Activated CD4-positive, alpha-beta T cell treated with anti-CD3 and anti-CD28 coated beads, Interleukin-2, Interleukin-4, amounts not matched to agents 100 ng/mL and 50 ng/mL, durations not matched to agents 16 hours and 8 hours (primary cell): Measurements from ENCODE around the gene TUBA4B.
A peak's percentile ranks its signal among the peaks of the same experiment; 100 is the strongest.
"Not testable (repeated sequence)": the region's sequence is repeated elsewhere in the genome, so short reads cannot be mapped to it uniquely, and the experiment has no call there.

Experiments used
- DNase-seq: peaks from one replicate; pipeline ENCODE4 v3.0.0-alpha.2; 2020; ENCODE audit warnings: low spot score

TUBA4B gene

GRCh38 chr2:219277703-219278654 is 24.9 kb downstream of the TUBA4B start:
- peak; percentile 80 for DNase-seq

GRCh38 chr2:219278655-219279150 is 25.7 kb downstream of the TUBA4B start:
- no peak for DNase-seq

GRCh38 chr2:219279151-219279915 is 26.3 kb downstream of the TUBA4B start, which contains the start of gene DNAJB2:
TSS of gene DNAJB2 (plus strand) at chr2:219279366. CDS start at chr2:219279834, 468 bp downstream.
- DNase-seq, result peak; percentile 98

GRCh38 chr2:219279916-219280516 is 27.0 kb downstream of the TUBA4B start:
- no peak for DNase-seq

GRCh38 chr2:219280651-219281050 is 27.6 kb downstream of the TUBA4B start:
- no peak for DNase-seq

GRCh38 chr2:219281588-219281987 is 28.5 kb downstream of the TUBA4B start:
- no peak for DNase-seq

GRCh38 chr2:219282375-219282774 is 29.3 kb downstream of the TUBA4B start:
- DNase-seq, result no peak

- DNase-seq, result no peak
Observed at GRCh38 chr2:219282943-219283581, 30.0 kb downstream of the TUBA4B start.

- DNase-seq, result no peak
Observed at GRCh38 chr2:219284501-219285372, 31.7 kb downstream of the TUBA4B start.

GRCh38 chr2:219285373-219285735 is 32.3 kb downstream of the TUBA4B start:
- DNase-seq, result no peak

- DNase-seq, result no peak
Observed at GRCh38 chr2:219285894-219286425, 32.9 kb downstream of the TUBA4B start.

GRCh38 chr2:219286436-219287115 is 33.5 kb downstream of the TUBA4B start:
- DNase-seq, result no peak

- DNase-seq, result not testable (repeated sequence)
Observed at GRCh38 chr2:219287116-219287440, 34.0 kb downstream of the TUBA4B start.

- no peak for DNase-seq
Observed at GRCh38 chr2:219287580-219288265, 34.7 kb downstream of the TUBA4B start.

GRCh38 chr2:219289195-219289536 is 36.1 kb downstream of the TUBA4B start:
- no peak for DNase-seq

- DNase-seq, result no peak
Observed at GRCh38 chr2:219289537-219290361, 36.7 kb downstream of the TUBA4B start.

GRCh38 chr2:219290381-219291171 is 37.5 kb downstream of the TUBA4B start:
- no peak for DNase-seq

- DNase-seq, result no peak
Observed at GRCh38 chr2:219291394-219291793, 38.4 kb downstream of the TUBA4B start.
